OCI-LY3 (cell line): Measurements from ENCODE around the gene FAM98A.

ENCODE experiments used
- H2AFZ ChIP-seq: fragments of 200-600, 300-600 bp; shearing (Covaris generic); 2 replicates; pipeline ENCODE4 v1.6.0; 2014; ENCODE audit warnings: antibody characterized with exemption, low read depth, low read length
- H3K27ac ChIP-seq: fragments of 200-600, 300-600 bp; sonication (generic); 2 replicates; pipeline ENCODE4 v1.5.1; 2014; ENCODE audit warnings: mild to moderate bottlenecking, low read length, moderate library complexity, mixed read lengths
- H3K27me3 ChIP-seq: fragments of 200-600, 300-600 bp; sonication (generic); 2 replicates; pipeline ENCODE4 v1.6.1; 2014; ENCODE audit warnings: low read depth, low read length, mixed read lengths
- H3K36me3 ChIP-seq: fragments of 200-600, 300-600 bp; sonication (generic); replicated peaks from 2 replicates; pipeline ENCODE3; 2014; ENCODE audit warnings: low read depth, low read length, mixed read lengths
- H3K4me1 ChIP-seq: fragments of 300-600, 200-600 bp; sonication (generic); 2 replicates; pipeline ENCODE4 v1.6.1; 2014; ENCODE audit warnings: low read length, mixed read lengths
- H3K4me2 ChIP-seq: fragments of 200-600, 300-600 bp; sonication (generic); 2 replicates; pipeline ENCODE4 v1.6.1; 2014; ENCODE audit warnings: low read length, mixed read lengths
- H3K4me3 ChIP-seq: fragments of 300-600, 200-600 bp; sonication (generic); 2 replicates; pipeline ENCODE4 v1.5.1; 2014; ENCODE audit warnings: antibody characterized with exemption, mild to moderate bottlenecking, low read length, moderate library complexity
- H3K79me2 ChIP-seq: fragments of 300-600, 200-600 bp; shearing (Covaris generic); 2 replicates; pipeline ENCODE4 v1.6.1; 2014; ENCODE audit warnings: mild to moderate bottlenecking, low read length, mixed read lengths
- H3K9ac ChIP-seq: fragments of 300-600, 200-600 bp; shearing (Covaris generic); 2 replicates; pipeline ENCODE4 v1.6.0; 2014; ENCODE audit warnings: mild to moderate bottlenecking, low read length, moderate library complexity
- H3K9me3 ChIP-seq: fragments of 200-600, 300-600 bp; shearing (Covaris generic); 2 replicates; pipeline ENCODE4 v1.6.1; 2014; ENCODE audit warnings: low read length, mixed read lengths; ENCODE audit not compliant: insufficient read depth
- H4K20me1 ChIP-seq: fragments of 200-600, 300-600 bp; sonication (generic); 2 replicates; pipeline ENCODE4 v1.6.1; 2016; ENCODE audit warnings: low read length, mixed read lengths; ENCODE audit not compliant: insufficient read depth
- CTCF ChIP-seq: fragments of 200-600, 300-600 bp; sonication (generic); IDR thresholded peaks from 2 replicates; pipeline ENCODE4 v1.5.1; 2014; ENCODE audit warnings: antibody characterized with exemption, low read length, low read depth
- EZH2phosphoT487 ChIP-seq: fragments of 200-600 bp; shearing (Covaris generic); IDR thresholded peaks from 2 replicates; pipeline ENCODE4 v1.6.1; 2018; ENCODE audit warnings: antibody characterized with exemption, mixed run types, low read depth

FAM98A gene

GRCh38 chr2:33614190-33614589 is 15.1 kb upstream of the FAM98A start:
- H3K27me3 ChIP-seq: no peaks in the 10 kb centered on the region
- H3K4me1 ChIP-seq: peaks cover 4% of the 10 kb centered on the region; the same call in 1 of the 2 replicates
- no peaks in the 10 kb centered on the region for H3K79me2 ChIP-seq
- H3K9me3 ChIP-seq: peaks cover 14% of the 10 kb centered on the region
- H3K9ac ChIP-seq: no peak overlapping the region
- H3K36me3 ChIP-seq: peaks cover 16% of the 10 kb centered on the region
- H4K20me1 ChIP-seq: no peaks in the 10 kb centered on the region
- no peak overlapping the region for H2AFZ ChIP-seq
- H3K4me2 ChIP-seq: no peak overlapping the region
- H3K4me3 ChIP-seq: no peak overlapping the region
- TF ChIP-seq EZH2phosphoT487: no peak
- TF ChIP-seq CTCF: no peak
- no peak overlapping the region for H3K27ac ChIP-seq

GRCh38 chr2:33607905-33608304 is 8.8 kb upstream of the FAM98A start:
- Histone ChIP-seq H2AFZ (no peak overlapping the region), H3K27ac (no peak overlapping the region)

GRCh38 chr2:33607251-33607721 is 8.2 kb upstream of the FAM98A start:
- H3K9ac ChIP-seq: no peak overlapping the region
- H3K4me2 ChIP-seq: no peak overlapping the region
- H3K79me2 ChIP-seq: no peaks in the 10 kb centered on the region
- no peaks in the 10 kb centered on the region for H3K9me3 ChIP-seq
- no peak overlapping the region for H2AFZ ChIP-seq
- no peaks in the 10 kb centered on the region for H3K4me1 ChIP-seq
- no peaks in the 10 kb centered on the region for H4K20me1 ChIP-seq
- H3K27ac ChIP-seq: no peak overlapping the region
- no peaks in the 10 kb centered on the region for H3K27me3 ChIP-seq
- H3K36me3 ChIP-seq: no peaks in the 10 kb centered on the region
- H3K4me3 ChIP-seq: no peak overlapping the region
- TF ChIP-seq EZH2phosphoT487 (no peak), CTCF (no peak)

More at GRCh38 chr2:33607905-33608304, 8.8 kb upstream of the FAM98A start:
- no peak for TF ChIP-seq EZH2phosphoT487
- no peak for TF ChIP-seq CTCF
- Histone ChIP-seq H3K27me3 (no peaks in the 10 kb centered on the region), H3K79me2 (no peaks in the 10 kb centered on the region), H3K4me3 (no peak overlapping the region), H3K9ac (no peak overlapping the region), H3K4me1 (no peaks in the 10 kb centered on the region), H3K9me3 (no peaks in the 10 kb centered on the region), H3K4me2 (no peak overlapping the region), H3K36me3 (no peaks in the 10 kb centered on the region), H4K20me1 (no peaks in the 10 kb centered on the region)

GRCh38 chr2:33606622-33607021 is 7.5 kb upstream of the FAM98A start:
- Histone ChIP-seq H3K27ac (no peak overlapping the region), H3K4me1 (no peaks in the 10 kb centered on the region)

More at GRCh38 chr2:33606622-33607021, 7.5 kb upstream of the FAM98A start:
- Histone ChIP-seq H3K9ac (no peak overlapping the region), H3K36me3 (no peaks in the 10 kb centered on the region), H2AFZ (no peak overlapping the region), H3K4me2 (no peak overlapping the region), H3K79me2 (no peaks in the 10 kb centered on the region), H3K27me3 (no peaks in the 10 kb centered on the region), H3K4me3 (no peak overlapping the region), H4K20me1 (no peaks in the 10 kb centered on the region), H3K9me3 (no peaks in the 10 kb centered on the region)
- no peak for TF ChIP-seq CTCF
- no peak for TF ChIP-seq EZH2phosphoT487
